Measurements from ENCODE around the gene SMIM41.

SMIM41 gene

GRCh38 chr12:52123487-52124186 lies 44.1 kb downstream of the SMIM41 start:
- no peak for DNase-seq

- DNase-seq, result peak; percentile 39
Observed at GRCh38 chr12:52125476-52125900, 46.0 kb downstream of the SMIM41 start.

GRCh38 chr12:52126050-52126604 lies 46.6 kb downstream of the SMIM41 start:
- DNase-seq, result no peak

DNA sequence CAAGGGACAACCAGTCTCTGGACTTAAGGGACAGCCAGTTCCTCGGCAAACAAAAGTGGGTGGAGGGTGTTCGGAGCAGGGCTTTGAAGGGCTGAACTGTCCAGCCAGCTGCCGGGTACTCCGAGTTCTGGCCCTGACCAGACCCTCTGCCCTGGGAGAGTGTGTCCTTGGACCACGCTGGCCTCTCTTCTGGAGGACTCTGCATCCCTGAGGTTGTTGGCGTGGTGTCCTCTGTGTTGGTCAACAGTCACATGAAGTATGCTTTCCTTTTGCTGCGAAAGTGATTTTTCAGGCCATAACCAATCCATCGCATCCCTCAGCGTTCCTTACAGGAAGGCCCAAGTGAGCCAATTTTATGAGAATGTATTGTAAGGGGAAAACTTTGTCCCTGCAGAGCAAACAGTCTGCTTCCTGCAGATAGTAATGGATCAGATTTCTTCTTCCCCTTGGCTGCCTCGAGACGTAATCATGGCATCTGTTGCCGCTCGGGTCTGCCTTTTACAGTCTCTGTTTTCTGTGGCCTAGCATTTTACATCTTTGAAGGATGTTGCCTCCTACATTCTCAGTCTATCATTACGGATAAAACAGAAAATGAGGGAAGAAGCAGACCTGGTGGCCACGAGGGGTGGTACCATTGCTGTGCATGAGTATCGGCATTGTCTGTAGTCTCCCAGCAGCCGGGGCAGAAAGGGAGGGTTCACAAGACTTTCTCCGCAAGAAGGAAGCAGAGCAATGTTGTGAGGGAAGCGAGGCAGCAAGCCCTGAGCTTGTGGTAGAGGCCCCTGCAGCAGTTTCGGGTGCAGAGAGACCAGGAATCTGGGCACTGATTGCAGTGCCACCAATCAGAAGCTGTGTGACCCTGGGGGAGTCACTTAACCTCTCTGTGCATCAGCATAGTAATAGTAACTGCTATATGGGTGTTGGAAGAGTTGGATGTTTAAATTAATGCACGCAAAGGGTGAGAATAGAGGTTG lies 47.4 kb downstream of the SMIM41 start:
- no peak for DNase-seq

DNA sequence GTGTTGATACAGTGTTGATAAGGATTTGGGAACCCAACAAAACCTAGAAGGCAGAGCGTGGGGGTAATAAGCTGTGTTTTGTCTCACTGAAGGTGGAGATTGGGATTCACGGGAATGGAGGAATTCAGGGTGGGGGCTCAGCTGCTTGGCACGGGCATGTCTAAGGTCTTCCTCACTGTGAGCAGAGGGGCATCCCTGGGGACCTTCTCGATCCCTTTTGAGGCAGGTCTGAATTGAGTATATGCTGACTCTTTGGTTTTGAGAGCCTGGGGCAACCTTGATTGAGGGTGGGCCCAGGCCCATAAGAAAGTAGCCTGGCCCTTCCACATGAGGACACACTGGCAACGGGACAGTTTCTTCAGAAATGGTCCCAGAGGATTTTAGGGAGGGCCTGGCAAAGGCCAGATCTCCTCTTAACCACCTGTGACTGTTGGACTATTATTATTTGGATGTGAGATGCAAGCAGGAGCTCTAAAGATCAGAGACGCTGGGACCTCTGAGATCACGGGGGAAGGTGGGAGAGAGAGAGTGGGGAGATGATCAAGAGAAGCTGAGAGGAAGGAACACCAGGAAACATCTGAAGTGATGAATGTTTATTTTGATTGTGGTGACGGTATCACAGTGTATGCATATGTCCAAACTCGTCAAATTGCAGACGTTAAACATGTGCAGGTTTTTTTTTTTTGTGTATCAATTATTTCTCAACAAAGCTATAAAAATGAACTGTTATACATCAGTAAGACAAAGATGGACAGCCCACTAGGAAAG lies 48.4 kb downstream of the SMIM41 start:
- DNase-seq, result no peak

- no peak for DNase-seq
Observed at GRCh38 chr12:52130711-52131110, 51.2 kb downstream of the SMIM41 start.

DNA sequence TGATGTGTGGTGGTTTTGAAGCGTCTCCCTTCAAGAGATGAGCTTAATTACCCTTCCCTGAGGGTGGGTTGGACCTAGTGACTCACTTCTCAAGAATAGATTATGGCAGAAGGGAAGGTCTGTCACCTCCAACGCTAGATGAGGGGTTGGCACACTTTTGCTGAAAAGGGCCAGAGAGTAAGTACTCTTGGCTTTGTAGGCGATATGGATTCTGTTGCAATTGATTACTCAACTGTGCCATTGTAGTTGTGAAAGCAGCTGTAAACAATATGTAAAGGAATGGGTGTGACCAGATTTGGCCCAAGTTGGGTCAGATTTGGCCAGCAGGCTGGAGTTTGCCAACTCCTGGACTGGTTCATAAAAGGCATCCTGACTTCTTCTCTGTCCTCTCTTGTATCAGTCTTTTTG lies 53.3 kb downstream of the SMIM41 start:
- no peak for DNase-seq

GRCh38 chr12:52137746-52138145 lies 58.2 kb downstream of the SMIM41 start:
- DNase-seq, result no peak

DNA sequence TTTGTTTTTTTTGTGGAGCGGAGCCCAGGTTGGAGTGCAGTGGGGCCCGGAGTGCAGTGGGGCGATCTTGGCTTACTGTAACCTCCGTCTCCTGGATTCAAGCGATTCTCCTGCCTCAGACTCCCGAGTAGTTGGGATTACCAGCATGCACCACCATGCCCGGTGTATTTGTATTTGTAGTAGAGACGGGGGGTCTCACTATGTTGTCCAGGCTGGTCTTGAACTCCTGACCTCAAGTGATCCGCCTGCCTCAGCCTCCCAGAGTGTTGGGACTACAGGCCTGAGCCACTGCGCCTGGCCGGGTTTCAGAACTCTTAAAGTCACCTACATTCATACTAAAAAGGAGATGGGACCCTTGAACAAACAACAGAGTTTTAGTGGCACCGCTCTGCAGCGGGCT lies 59.6 kb downstream of the SMIM41 start:
- no peak for DNase-seq

GRCh38 chr12:52139579-52140062 lies 60.1 kb downstream of the SMIM41 start:
- peak; percentile 26 for DNase-seq

DNA sequence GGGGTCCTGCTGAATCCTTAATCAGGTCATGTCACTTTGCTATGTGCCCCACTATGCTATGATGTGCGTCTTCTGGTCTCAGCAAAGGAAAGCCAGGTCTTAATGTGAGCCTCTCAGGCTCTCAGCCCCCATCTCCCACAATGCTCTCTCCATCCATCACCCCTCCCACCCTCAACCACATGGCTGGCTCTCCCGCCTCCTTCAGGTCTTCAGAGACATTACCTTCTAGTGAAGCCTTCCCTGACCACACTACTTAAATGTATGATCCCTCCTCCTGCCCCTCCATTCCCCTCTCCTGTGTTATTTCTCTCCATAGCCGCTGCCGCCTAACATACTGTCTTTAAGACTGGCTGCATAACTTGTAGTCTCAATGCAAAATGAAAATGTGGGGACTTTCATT lies 61.8 kb downstream of the SMIM41 start:
- DNase-seq, result no peak

- DNase-seq, result no peak
Observed at GRCh38 chr12:52141875-52142274, 62.4 kb downstream of the SMIM41 start.

GRCh38 chr12:52142431-52142830 lies 62.9 kb downstream of the SMIM41 start:
- no peak for DNase-seq

DNA sequence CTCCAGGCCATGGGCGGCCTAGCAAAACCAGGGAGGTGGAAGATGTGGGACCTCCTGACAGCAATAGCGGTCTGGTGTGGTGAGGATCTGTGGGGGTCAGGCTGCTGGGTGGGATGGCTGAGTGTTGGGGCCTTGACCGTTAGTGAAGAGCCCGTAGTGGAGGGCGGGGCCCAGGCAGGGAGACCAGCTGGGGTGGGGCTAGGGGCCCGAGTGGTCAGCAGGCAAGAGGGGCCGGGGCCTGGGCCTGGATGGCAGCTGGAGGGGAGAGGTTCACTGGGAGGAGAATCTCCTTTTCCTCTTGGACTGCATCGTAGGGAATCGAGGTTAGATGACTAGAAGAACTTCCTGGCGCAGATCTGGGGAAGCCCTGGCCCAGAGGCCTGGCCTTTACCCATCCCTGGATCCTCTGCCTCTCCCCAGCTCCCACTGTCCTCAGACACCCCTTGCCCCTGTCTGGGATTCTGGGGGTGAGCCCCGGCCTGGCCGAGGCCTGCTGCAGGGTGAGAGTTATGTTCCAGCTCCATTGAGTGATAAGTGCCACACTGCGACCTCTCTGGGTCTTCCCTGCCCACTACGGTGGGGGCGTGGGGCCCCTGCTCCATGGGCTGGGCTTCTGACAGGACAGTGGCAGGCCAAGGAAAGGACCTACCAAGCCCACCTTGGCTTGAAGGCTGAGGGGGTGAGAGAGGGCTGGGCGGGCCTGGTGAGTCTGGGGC lies 65.2 kb downstream of the SMIM41 start:
- DNase-seq, result no peak

GRCh38 chr12:52145228-52146088 lies 66.0 kb downstream of the SMIM41 start:
- DNase-seq, result no peak

GRCh38 chr12:52146089-52146821 lies 66.8 kb downstream of the SMIM41 start:
- DNase-seq, result no peak

DNA sequence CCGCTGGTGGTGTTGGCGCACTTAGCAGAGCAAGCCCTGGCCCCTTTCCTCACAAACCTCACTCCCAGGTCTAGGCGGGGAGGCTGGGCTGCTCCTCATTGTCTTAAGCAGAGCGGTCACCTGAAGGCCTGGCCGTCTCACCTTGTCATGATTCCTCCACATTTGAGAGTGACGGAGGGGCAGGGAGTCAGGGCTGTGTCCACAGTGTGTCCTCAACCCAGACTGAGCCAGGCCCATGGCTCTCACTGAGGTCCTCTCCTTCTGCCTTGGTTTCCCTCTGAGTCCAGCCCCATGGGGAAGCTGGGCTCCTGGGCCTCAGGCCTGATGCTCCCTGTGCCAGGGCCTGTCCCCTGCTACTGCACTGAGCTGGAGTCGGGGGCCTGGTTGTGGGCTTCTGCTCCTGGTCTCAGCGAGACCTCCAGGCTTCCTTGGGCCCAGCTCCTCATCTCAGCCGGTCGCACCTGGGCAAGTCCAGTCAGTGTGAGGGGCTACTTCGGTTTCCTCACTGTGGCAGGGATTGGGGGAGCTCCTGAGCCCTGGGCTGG lies 67.4 kb downstream of the SMIM41 start:
- DNase-seq, result no peak

DNA sequence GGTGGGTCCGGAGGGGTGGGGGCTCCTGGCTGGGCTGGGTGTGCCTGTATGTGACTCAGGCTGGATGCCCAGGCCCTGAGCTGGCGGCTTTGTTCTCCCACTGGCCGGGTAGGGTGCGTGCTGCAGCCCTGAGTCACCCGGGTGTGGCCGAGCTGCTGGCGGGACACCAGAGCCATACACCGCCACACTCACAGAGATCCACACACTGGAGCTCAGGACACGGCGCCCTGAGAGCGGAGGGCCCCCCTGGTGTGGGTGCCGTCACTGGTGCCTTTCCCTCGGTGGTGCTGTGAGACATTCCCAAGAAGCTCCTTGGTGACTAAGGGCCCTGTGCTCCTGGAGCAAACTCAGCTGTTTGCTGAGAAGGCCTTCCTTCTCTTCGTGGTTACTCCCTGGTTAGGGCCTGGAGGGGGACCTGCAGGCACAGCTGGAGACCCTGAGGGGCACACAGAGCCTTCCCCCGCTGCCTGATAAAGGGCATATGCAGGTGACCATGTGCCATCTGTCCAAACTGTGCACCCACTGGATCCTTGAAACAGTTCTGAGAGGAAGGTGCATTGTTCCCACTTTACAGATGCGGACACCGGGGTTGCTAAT lies 68.0 kb downstream of the SMIM41 start:
- DNase-seq, result no peak

DNA sequence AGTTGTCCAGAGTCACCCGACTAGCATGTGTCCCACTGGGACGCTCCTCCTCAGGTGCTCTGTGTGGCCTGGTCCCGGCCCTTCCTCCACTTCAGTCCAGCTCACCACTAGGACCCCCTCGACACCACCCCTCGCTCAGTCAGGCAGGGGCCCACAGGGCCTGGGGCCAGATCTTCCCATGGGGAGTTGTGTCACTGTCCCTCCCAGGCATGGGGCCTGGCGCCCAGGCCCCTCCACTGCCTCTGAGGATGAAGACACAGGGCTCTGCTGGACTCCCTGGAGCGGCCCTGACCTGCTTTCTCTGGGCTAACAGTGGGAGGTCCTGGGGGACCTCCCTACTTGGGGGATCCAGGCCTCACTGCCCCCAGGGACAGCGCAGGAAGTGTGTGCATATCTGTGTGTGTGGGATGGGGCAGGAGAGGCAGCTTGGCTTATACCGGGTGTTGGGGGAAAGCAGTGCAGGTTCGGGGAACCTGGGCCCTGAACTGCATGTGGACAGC lies 68.5 kb downstream of the SMIM41 start:
- no peak for DNase-seq
